Peyer's patch (tissue), 4 donors: ENCODE measurements around the gene ENAH. TPM values are rescaled to one million over a fixed set of nuclear protein-coding genes. Genes with fewer than 3 reads are reported as not detected.
A peak's percentile ranks its signal among the peaks of the same experiment; 100 is the strongest.

Experiments used
- DNase-seq, 3 donors: peaks; one replicate each; pipeline ENCODE4 v3.0.0-alpha.2; 2017 to 2019
- H3K27ac ChIP-seq, 4 donors: fragments of 200-600 bp; sonication (generic); one replicate each; pipeline ENCODE4 v1.5.1; 2016 to 2019
- H3K27me3 ChIP-seq, 2 donors: fragments of 200-600 bp; sonication (generic); one replicate each; pipeline ENCODE4 v1.5.1; 2019
- H3K36me3 ChIP-seq, 3 donors: fragments of 200-600 bp; sonication (generic); one replicate each; pipeline ENCODE4 v1.5.1; 2016 to 2019
- H3K4me1 ChIP-seq, 4 donors: fragments of 200-600 bp; sonication (generic); one replicate each; pipeline ENCODE4 v1.5.1; 2016 to 2019
- H3K4me3 ChIP-seq, 4 donors: fragments of 200-600 bp; sonication (generic); 1 replicate in 3 of 4; 2 replicates in 1 of 4; pipeline ENCODE4 v1.5.1; 2016 to 2019; ENCODE audit warnings: mild to moderate bottlenecking in 1 of 4
- H3K9me3 ChIP-seq, 4 donors: fragments of 200-600 bp; sonication (generic); one replicate each; pipeline ENCODE4 v1.5.1; 2016 to 2019; ENCODE audit warnings: mild to moderate bottlenecking in 1 of 4
- CTCF ChIP-seq, 6 experiments: fragments of 450-650 bp in 4 of 6; fragments of 200-600 bp in 2 of 6; sonication (generic) in 1 of 6; IDR thresholded peaks; one replicate each; pipeline ENCODE4 v1.5.1; 2017 to 2019; ENCODE audit warnings: antibody characterized with exemption in 6 of 6, mild to moderate bottlenecking in 3 of 6, moderate library complexity in 1 of 6
- POLR2A ChIP-seq, 2 donors: fragments of 450-650 bp; IDR thresholded peaks; one replicate each; pipeline ENCODE4 v1.5.1; 2017; ENCODE audit warnings: antibody characterized with exemption in 2 of 2, mild to moderate bottlenecking in 2 of 2, moderate library complexity in 2 of 2
- total RNA-seq, 4 donors: library from RNA; depleted of rRNA; stranded (reverse); fragments of >200 nt; gene quantifications; one replicate each; pipeline ENCODE4 v1.1.0, GENCODE V29; 2016

Gene ENAH
- total RNA-seq, 4 donors from 2014 or later: 7.6 to 51.2 (median 16.5) TPM

GRCh38 chr1:225654277-225654597, 1.3 kb upstream of the ENAH start:
- no peak for TF ChIP-seq POLR2A (IDR thresholded peaks at IDR 0.05)
- no peak for TF ChIP-seq CTCF (IDR thresholded peaks at IDR 0.05)
- H3K4me3 ChIP-seq: peak overlapping the region in 2 of 4 donors; percentile 92 to 95

DNA sequence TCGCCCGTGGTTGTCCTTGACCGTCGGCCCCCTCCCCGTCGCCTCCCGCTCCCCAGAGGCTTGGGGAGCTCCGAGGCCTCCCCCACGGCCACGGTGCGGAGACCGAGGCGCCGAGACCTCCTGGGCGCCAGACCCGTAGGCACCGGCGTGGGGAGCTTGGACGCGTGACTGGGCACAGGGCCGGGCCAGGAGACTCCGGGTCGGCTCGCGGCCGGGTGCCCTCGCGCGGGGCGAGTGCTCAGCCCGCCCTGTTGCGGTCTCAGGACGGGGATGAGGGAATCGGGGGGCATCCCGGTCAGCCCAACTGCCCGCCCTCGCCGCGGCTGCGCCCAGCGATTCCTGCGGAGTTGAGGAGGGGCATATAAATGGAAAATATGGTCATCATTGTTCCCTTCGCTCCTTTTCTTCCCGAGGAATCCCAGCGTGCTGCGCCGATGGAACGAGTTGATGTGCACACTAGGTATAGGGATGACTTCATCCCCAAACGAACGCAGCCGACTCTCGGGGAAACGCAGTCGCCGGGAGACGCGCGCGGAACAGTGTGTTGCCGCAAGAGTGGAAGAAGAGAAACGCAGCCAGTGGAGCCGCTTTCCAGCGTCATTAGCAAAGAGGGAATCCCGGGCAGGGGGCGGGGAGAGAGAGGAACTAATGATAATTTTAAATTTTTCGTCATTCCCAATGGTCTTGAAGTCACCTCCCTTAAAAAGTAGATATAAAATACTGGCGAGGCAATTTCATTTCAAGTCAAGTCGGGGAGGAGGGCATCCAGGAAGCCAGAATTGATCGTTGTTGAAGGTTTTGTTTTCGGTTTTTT, 747 bp upstream of the ENAH start:
- DNase-seq: peak; percentile 43 to 70 (median 68)
- H3K4me3 ChIP-seq: peak overlapping the region; percentile 78 to 95 (median 86)
- H3K9me3 ChIP-seq: no peaks in the 10 kb centered on the region
- H3K27ac ChIP-seq: peak overlapping the region; percentile 79 to 93 (median 84)
- H3K36me3 ChIP-seq: no peaks in the 10 kb centered on the region
- TF ChIP-seq POLR2A (IDR thresholded peaks at IDR 0.05) (no peak), CTCF (IDR thresholded peaks at IDR 0.05) (no peak)
- H3K27me3 ChIP-seq: no peaks in the 10 kb centered on the region
- peaks cover 0 to 9% (median 0%) of the 10 kb centered on the region in 4 donors for H3K4me1 ChIP-seq

More at GRCh38 chr1:225654277-225654597, 1.3 kb upstream of the ENAH start:
- Histone ChIP-seq H3K36me3 (no peaks in the 10 kb centered on the region), H3K4me1 (peaks cover 0 to 9% (median 0%) of the 10 kb centered on the region in 4 donors), H3K27me3 (no peaks in the 10 kb centered on the region), H3K9me3 (no peaks in the 10 kb centered on the region), H3K27ac (peak overlapping the region in 3 of 4 donors; percentile 79 to 93 (median 83))
- DNase-seq: no peak

DNA sequence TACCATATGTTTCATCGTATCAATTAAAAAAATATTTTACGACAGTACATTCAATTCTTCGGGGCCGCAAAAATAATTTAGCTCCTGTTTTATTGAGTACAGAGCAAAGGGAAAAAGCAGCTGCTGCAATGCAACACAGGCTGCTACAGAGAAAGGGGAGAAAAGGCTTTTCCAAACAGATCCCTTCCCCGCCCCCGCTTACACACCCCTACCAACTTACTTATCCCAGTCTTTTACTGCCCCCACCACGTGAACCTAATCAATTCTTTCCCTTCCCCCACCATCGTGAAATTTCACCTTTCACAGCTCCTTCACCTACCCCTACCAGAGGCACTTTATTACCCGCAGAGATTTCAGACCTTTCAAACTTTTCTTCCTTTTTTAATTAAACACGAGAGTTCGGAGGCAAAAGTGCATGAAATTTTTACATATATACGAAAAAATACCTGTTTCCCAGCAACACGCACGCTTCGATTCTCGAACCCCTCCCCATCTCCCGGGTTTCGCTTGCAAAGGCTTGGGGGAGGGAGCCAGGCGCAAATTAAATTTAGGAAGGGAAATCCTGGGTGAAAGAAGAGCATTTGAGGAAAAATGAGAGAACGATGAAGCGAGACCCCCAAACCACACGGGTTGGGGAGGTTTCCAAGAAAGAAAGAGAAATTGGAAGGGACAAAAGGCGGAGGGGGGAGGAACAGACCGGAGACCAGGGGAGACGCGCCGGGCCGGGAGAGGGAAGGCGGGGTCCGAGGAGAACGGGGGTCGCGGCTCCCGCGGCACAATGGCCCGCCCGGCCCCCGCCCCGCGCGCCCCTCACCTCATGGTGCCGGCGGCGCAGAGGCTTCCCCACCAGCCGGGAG, 823 bp downstream of the ENAH start:
- Histone ChIP-seq H3K27ac (peak overlapping the region; percentile 79 to 93 (median 84)), H3K4me3 (peak overlapping the region; percentile 78 to 95 (median 86)), H3K27me3 (no peaks in the 10 kb centered on the region), H3K9me3 (no peaks in the 10 kb centered on the region), H3K36me3 (no peaks in the 10 kb centered on the region), H3K4me1 (peaks cover 0 to 9% (median 0%) of the 10 kb centered on the region in 4 donors)
- TF ChIP-seq CTCF (IDR thresholded peaks at IDR 0.05) (no peak), POLR2A (IDR thresholded peaks at IDR 0.05) (no peak)
- no peak for DNase-seq

GRCh38 chr1:225651376-225651871, 1.5 kb downstream of the ENAH start:
- peaks cover 0 to 9% (median 0%) of the 10 kb centered on the region in 4 donors for H3K4me1 ChIP-seq
- no peak for TF ChIP-seq CTCF (IDR thresholded peaks at IDR 0.05)
- TF ChIP-seq POLR2A (IDR thresholded peaks at IDR 0.05): no peak
- no peak for DNase-seq

GRCh38 chr1:225650179-225650578, 2.7 kb downstream of the ENAH start:
- Histone ChIP-seq H3K9me3 (no peaks in the 10 kb centered on the region), H3K4me1 (peaks cover 0 to 9% (median 0%) of the 10 kb centered on the region in 4 donors), H3K4me3 (peak overlapping the region in 1 of 4 donors; percentile 95), H3K36me3 (no peaks in the 10 kb centered on the region), H3K27me3 (no peaks in the 10 kb centered on the region), H3K27ac (peak overlapping the region in 1 of 4 donors; percentile 32)
- no peak for TF ChIP-seq POLR2A (IDR thresholded peaks at IDR 0.05)
- no peak for DNase-seq

More at GRCh38 chr1:225651376-225651871, 1.5 kb downstream of the ENAH start:
- H3K4me3 ChIP-seq: peak overlapping the region; percentile 78 to 95 (median 86)
- H3K36me3 ChIP-seq: no peaks in the 10 kb centered on the region
- H3K27ac ChIP-seq: peak overlapping the region in 1 of 4 donors; percentile 93
- no peaks in the 10 kb centered on the region for H3K27me3 ChIP-seq
- H3K9me3 ChIP-seq: no peaks in the 10 kb centered on the region
